Umbilical cord (tissue), 2 donors: ENCODE data around the gene SIGMAR1. TPM values are rescaled to one million over a fixed set of nuclear protein-coding genes. Genes with fewer than 3 reads are reported as not detected.
A peak's percentile ranks its signal among the peaks of the same experiment; 100 is the strongest.

Experiments
- DNase-seq: peaks from one replicate; pipeline ENCODE4 v3.0.0-alpha.2; 2015; ENCODE audit warnings: low spot score
- total RNA-seq: library from RNA; depleted of rRNA; stranded (reverse); fragments of >200 nt; gene quantifications from one replicate; pipeline ENCODE4 v1.2.3, GENCODE V29; 2014; ENCODE audit warnings: low replicate concordance; ENCODE audit not compliant: insufficient read depth

Gene SIGMAR1
- total RNA-seq, 1 donor from 2014 or later: 35.4 TPM

DNA sequence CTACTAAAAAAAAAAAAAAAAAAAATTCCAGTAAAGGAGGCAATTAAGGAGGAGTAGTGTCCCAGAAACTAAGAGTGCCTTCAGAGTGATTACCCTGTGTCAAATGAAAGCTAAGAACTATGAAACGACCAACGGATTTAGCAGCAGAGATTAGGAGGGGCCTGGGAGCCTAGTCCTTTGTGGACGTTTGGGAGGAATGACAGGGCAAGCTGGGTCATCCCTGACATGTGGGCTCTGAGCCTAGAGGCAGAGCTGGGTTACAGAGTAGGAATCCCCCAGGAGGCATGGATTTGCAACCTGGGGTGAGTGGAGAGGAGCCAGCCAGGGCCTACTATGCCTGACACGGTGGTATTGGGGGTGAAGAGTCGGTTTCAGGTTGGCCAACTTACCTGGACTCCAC lies 4.4 kb downstream of the SIGMAR1 start:
- DNase-seq: no peak

DNA sequence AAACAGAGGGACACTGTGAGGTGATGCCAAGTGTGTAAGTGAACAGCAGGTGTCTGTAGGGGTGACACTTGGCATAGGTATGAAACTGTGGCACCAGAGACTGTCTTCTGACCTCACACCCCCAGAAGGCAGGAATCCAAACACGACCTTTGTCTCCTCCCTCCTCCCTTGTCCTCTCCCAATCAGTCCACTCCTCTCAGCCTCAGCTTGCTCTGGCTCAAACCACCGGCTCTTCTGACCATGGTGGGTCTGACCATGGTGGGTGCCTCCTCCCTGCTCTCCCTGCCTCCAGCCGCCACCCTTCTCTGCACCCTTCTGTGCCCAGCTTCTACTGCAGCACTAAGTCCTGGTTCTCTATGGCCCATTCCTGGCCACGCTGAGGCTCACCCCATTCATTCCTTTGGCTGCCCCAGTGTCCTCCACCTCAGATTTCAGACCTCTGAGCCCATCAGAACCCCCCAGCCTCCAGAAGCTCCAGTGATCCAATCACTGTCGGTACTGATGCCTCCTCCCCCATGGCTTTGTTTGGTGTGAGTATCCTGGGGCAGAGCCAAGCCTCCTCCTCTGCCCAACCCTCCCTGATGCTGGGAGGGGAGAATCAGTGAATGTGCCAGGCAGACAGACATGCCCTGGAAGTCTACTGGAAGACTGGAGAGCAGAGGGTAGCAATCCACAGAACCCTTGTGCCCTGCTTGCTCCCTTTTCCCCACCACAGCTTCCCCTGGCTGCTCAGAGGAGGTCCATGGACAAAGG lies 7.0 kb downstream of the SIGMAR1 start:
- DNase-seq: no peak

DNA sequence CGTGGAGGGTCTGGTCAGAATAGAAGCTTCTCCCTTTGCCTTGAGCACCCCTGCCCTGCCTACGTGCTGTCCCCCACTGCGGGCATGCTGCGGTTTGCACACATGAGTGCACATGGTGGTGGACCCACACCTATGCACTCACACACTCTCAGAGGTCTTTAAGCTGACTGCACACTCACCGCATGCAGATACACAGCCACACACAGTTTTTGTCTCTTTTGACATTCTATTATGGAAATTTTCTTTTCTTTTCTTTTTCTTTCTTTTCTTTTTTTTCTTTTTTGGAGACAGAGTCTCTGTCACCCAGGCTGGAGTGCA lies 8.1 kb downstream of the SIGMAR1 start:
- DNase-seq: no peak

DNA sequence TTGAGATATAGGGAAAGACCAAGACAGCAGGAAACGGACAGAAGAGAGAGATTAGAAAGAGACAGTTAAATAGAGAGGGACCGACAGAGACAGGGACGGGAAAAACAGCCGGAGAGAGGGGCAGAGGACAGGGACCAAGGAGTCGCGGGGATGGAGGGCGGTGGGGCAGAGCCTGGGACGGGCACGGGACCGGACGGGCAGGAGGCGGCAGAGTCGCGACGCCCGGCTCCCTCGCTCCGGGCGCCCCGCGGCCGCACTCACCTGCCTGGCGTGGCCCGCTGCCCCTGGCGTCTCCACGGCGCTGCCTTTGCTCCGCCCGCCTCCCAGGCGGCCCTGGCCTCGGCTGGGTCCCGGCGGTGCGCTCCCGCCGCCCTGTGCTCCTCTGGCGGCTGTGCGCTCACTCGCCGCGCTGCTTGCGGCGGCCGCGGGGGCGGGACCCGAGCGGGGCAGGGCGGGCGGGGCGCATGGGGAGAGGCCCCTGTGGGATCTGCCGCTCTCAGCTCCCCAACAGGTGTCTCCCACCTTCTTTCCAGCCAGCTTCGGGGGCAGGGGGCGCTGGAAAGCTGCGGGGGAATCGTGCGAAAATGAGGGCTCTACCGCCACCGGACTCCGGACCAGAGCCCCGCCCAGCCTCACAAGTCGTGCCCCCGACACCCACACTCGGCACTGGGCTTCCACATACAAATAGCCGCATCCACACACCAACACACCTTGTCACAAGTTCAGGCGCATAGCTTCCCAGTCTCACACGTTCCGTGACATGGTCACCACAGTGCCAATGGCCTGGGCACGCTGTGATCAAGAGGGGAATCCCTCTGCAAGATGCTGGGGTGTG lies 8.7 kb downstream of the SIGMAR1 start, which contains the start of gene ARID3C:
Gene ARID3C, minus strand, starts transcription at position 411 of the 835 bp plus-strand sequence. CDS start 1,052 bp downstream, outside the sequence.
- no peak for DNase-seq

GRCh38 chr9:34627716-34628655 lies 9.6 kb downstream of the SIGMAR1 start:
- no peak for DNase-seq

GRCh38 chr9:34625186-34625486 lies 12.5 kb downstream of the SIGMAR1 start:
- DNase-seq: no peak

- DNase-seq: no peak
Measured at GRCh38 chr9:34624475-34625185, 13.0 kb downstream of the SIGMAR1 start.

DNA sequence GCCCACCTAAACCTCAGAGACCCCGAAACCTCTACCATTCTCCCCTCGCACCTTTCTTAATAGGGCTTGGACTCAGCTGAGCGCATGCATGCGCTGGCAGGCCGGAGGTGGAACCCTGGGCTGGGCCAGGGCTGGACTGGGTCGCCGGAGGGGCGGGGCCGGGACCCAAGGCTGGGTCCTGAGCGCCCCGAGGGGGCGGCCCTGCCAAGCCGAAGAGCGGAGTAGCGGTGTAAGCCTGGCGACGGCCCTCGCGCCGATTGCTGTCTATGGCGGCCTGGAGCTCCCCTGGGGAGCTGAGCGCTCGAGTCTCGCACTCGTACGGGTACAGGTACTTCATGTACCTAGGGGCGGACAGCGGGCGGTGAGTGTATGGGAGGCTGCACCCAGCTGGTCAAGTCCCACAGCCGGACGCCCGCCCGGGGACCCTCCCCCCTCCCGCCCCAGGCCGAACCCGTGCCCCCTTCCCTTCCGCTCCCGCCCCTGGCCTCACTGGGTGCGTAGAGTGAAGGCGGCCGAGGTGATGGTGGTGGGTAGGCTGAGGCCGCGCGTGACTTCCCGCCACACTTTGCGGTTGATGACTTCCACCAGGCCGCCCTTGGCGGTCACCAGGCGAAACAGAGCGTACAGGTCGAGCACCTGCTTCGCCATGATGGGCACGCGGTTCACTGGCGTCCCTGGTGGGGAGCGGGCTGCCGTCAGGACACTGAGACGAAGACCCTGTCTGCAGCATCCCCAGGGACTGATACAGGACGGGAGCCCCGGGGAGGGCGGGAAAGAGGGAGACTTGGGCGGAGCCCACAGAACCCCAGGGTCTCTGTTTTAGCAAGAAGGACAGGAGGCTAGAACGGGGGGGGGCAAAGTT lies 14.0 kb downstream of the SIGMAR1 start:
- no peak for DNase-seq

- DNase-seq: peak; percentile 98
Measured at GRCh38 chr9:34620061-34620994, 17.3 kb downstream of the SIGMAR1 start, which contains the start of gene DCTN3. Gene DCTN3, minus strand, starts transcription at chr9:34620495. Its CDS starts 31 bp downstream, at chr9:34620464.

DNA sequence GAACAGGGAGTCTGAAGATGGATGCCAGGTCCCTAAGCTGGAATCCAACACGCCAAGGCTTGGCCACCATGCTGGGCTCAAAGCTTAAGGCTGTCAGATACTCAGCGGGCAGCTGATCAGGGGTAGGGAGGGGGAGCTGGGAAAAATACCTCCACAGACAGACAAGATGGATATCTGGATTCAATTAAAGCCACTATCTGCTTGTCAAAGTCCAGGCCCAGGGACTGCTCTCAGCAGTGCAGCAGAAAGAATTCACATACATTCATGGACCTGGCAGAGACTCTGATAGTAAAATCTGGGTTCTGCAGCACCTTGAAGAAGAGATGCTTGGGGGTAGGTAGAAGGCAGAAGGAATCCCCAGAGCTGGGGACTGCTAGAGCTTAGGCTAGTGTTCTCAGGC lies 22.5 kb downstream of the SIGMAR1 start:
- DNase-seq: no peak

DNA sequence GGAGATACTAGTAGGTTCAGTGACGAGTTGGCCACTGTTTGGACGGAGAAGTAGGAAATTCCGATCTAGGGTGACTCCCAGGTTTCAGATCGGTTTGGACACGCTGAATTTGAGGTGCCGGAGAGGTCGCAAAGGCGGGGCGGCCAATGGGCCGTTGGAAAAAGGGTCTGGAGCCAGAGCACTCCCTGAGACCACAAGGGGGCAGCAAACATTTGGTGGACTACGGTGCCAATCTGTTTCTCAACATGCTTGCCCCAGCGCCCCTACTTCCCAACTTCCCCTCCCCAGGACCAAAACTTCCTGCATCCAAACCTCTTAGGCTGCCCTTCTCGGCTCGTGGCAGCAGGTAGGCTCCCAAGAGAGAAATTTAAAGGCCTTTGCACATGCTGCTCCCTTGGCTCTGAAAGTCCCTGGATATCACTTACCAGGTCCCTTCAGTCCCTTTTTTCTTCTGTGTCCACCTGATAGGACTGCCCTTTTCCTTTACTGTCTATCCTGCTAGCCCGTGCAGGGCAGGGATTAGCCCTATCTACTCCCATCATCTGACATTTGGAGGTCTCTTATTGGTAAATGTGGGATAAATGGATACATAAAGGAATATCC lies 24.7 kb downstream of the SIGMAR1 start:
- peak; percentile 84 for DNase-seq

- DNase-seq: peak; percentile 90
Measured at GRCh38 chr9:34611811-34612787, 25.5 kb downstream of the SIGMAR1 start, which contains the start of gene RPP25L. Gene RPP25L, minus strand, starts transcription at chr9:34612097. Its CDS starts 801 bp downstream, at chr9:34611296.

GRCh38 chr9:34611251-34611810 lies 26.3 kb downstream of the SIGMAR1 start:
- no peak for DNase-seq

- no peak for DNase-seq
Measured at GRCh38 chr9:34610434-34611206, 27.0 kb downstream of the SIGMAR1 start.

GRCh38 chr9:34607331-34607730 lies 30.3 kb downstream of the SIGMAR1 start:
- no peak for DNase-seq

DNA sequence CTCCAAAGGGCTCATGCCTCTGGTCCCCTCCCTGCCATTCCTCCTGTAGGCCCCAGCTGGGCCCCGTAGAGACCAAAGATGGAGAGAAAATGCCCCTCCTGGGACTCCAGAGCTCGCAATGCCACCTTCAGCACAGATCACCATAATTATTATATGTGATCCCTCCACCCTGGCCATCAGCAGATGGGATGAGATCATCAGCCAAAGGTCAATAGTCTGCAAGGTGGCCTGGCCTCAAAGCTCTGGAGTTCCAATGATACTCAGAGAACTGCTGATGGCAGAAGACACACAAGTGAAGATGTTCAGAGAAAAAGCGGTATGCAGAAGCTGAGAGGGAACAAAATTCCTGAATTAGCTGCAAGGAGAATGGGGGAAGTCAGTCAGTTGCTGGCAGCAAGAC lies 30.7 kb downstream of the SIGMAR1 start:
- DNase-seq: no peak
